H1 (cell line): ENCODE data around the gene BRD4. TPM values are rescaled to one million over a fixed set of nuclear protein-coding genes. Genes with fewer than 3 reads are reported as not detected.

Source experiments
- CTCF ChIA-PET: fragments of 300-600 bp; sonication (Branson Sonifier 250); formaldehyde crosslinking; loops from one replicate; lab custom pipeline; 2021; ENCODE audit not compliant: partially characterized antibody; lab: Charles Lee
- POLR2A ChIA-PET: fragments of 300-600 bp; sonication (Branson Sonifier 250); formaldehyde crosslinking; loops from one replicate; lab custom pipeline; 2021; ENCODE audit warnings: inconsistent platforms; ENCODE audit not compliant: partially characterized antibody; lab: Charles Lee
- DNase-seq, 2 experiments: peaks; one replicate each; pipeline versions ENCODE4 v3.0.0 to v3.0.0-alpha.2; 2010 to 2022; ENCODE audit warnings: low spot score in 2 of 2, low read depth in 1 of 2, mixed read lengths in 1 of 2
- FAIRE-seq: peaks from 2 replicates; lab custom pipeline; 2011; peaks lifted over from hg19 to GRCh38; lab: Jason Lieb, UNC
- H2AFZ ChIP-seq: 2 replicates; pipeline ENCODE4 v1.8.1; 2012; ENCODE audit warnings: low read length, inconsistent platforms
- H2AK5ac ChIP-seq: 2 replicates; pipeline ENCODE4 v1.6.1; 2013; ENCODE audit warnings: low read depth, low read length
- H2BK120ac ChIP-seq: replicated peaks from 2 replicates; pipeline ENCODE3; 2013; ENCODE audit warnings: low read depth, low read length, inconsistent platforms
- H2BK12ac ChIP-seq: 2 replicates; pipeline ENCODE4 v1.6.1; 2013; ENCODE audit warnings: low read depth, low read length
- H2BK15ac ChIP-seq: 2 replicates; pipeline ENCODE4 v1.6.1; 2013; ENCODE audit warnings: low read length
- H2BK20ac ChIP-seq: 2 replicates; pipeline ENCODE4 v1.6.1; 2013; ENCODE audit warnings: low read length
- H2BK5ac ChIP-seq: 2 replicates; pipeline ENCODE4 v1.6.1; 2013; ENCODE audit warnings: low read depth, low read length
- H3K14ac ChIP-seq: 2 replicates; pipeline ENCODE4 v1.6.1; 2013; ENCODE audit warnings: inconsistent platforms; ENCODE audit not compliant: insufficient read length
- H3K18ac ChIP-seq: 2 replicates; pipeline ENCODE4 v1.6.1; 2013; ENCODE audit warnings: low read length; ENCODE audit errors: extremely low read depth
- H3K23ac ChIP-seq: 2 replicates; pipeline ENCODE4 v1.6.1; 2013; ENCODE audit warnings: inconsistent platforms; ENCODE audit not compliant: insufficient read length
- H3K23me2 ChIP-seq: 2 replicates; pipeline ENCODE4 v1.6.1; 2013; ENCODE audit warnings: low read depth, low read length
- H3K27ac ChIP-seq: 2 replicates; pipeline ENCODE4 v1.6.1; 2011; ENCODE audit warnings: low read depth, low read length, inconsistent platforms
- H3K27me3 ChIP-seq, 4 experiments: replicated peaks in 1 of 4; 1 replicate in 1 of 4; 2 replicates in 3 of 4; pipeline versions ENCODE4 v1.6.1 to v1.8.1; 2011 to 2013; ENCODE audit warnings: low read length in 3 of 4, mild to moderate bottlenecking in 3 of 4, inconsistent platforms in 2 of 4, mixed read lengths in 2 of 4, moderate library complexity in 1 of 4; ENCODE audit not compliant: control insufficient read depth in 3 of 4, insufficient read depth in 3 of 4; ENCODE audit errors: extremely low read depth in 1 of 4
- H3K36me3 ChIP-seq, 4 experiments: 2 replicates each; pipeline versions ENCODE4 v1.6.1 to v1.8.1; 2011 to 2013; ENCODE audit warnings: mild to moderate bottlenecking in 4 of 4, low read length in 3 of 4, moderate library complexity in 2 of 4, control low read depth in 1 of 4, inconsistent platforms in 1 of 4; ENCODE audit not compliant: insufficient read depth in 4 of 4, control insufficient read depth in 2 of 4
- H3K4ac ChIP-seq: replicated peaks from 2 replicates; pipeline ENCODE3; 2013; ENCODE audit warnings: low read length, low read depth, mixed read lengths, inconsistent platforms; ENCODE audit not compliant: insufficient read length
- H3K4me1 ChIP-seq, 4 experiments: replicated peaks in 1 of 4; 1 replicate in 1 of 4; 2 replicates in 3 of 4; pipeline versions ENCODE4 v1.6.1 to v1.8.1; 2011 to 2013; ENCODE audit warnings: low read length in 3 of 4, inconsistent platforms in 2 of 4, mixed read lengths in 1 of 4; ENCODE audit not compliant: insufficient read depth in 4 of 4, control insufficient read depth in 3 of 4
- H3K4me2 ChIP-seq, 2 experiments: 2 replicates each; pipeline versions ENCODE4 v1.6.1 to v1.8.1; 2011 to 2013; ENCODE audit warnings: low read depth in 2 of 2, low read length in 2 of 2, control low read depth in 1 of 2, inconsistent platforms in 1 of 2, mild to moderate bottlenecking in 1 of 2; ENCODE audit not compliant: insufficient read depth in 1 of 2
- H3K4me3 ChIP-seq, 4 experiments: fragments of 200-600, 300-600 bp in 1 of 4; sonication (generic), shearing (Covaris generic), sonication (Bioruptor Twin) in 1 of 4; 2 replicates each; pipeline versions ENCODE4 v1.5.1 to v1.8.1; 2011 to 2016; ENCODE audit warnings: low read length in 4 of 4, low read depth in 3 of 4, control low read depth in 2 of 4, inconsistent platforms in 2 of 4, mild to moderate bottlenecking in 2 of 4, mixed read lengths in 1 of 4, moderate library complexity in 1 of 4; ENCODE audit not compliant: insufficient read depth in 2 of 4; ENCODE audit errors: extremely low read depth in 1 of 4
- H3K56ac ChIP-seq: replicated peaks from 2 replicates; pipeline ENCODE3; 2013; ENCODE audit warnings: low read depth, mild to moderate bottlenecking, mixed read lengths, low read length, inconsistent platforms; ENCODE audit not compliant: insufficient read length
- H3K79me1 ChIP-seq: 2 replicates; pipeline ENCODE4 v1.6.1; 2013; ENCODE audit warnings: low read depth, low read length, control low read depth
- H3K79me2 ChIP-seq, 2 experiments: 2 replicates each; pipeline versions ENCODE4 v1.6.1 to v1.8.1; 2012 to 2013; ENCODE audit warnings: low read length in 2 of 2, mild to moderate bottlenecking in 2 of 2, inconsistent platforms in 1 of 2; ENCODE audit not compliant: insufficient read depth in 2 of 2, control insufficient read depth in 1 of 2
- H3K9ac ChIP-seq, 4 experiments: replicated peaks in 1 of 4; 1 replicate in 1 of 4; 2 replicates in 3 of 4; pipeline versions ENCODE4 v1.6.1 to v1.8.1; 2011 to 2013; ENCODE audit warnings: low read depth in 3 of 4, low read length in 3 of 4, control low read depth in 2 of 4, mild to moderate bottlenecking in 2 of 4, moderate library complexity in 2 of 4, inconsistent platforms in 1 of 4; ENCODE audit errors: extremely low read depth in 1 of 4
- H3K9me3 ChIP-seq, 2 experiments: 2 replicates each; pipeline versions ENCODE4 v1.6.1 to v1.8.1; 2012 to 2013; ENCODE audit warnings: mild to moderate bottlenecking in 2 of 2, moderate library complexity in 2 of 2, control low read depth in 1 of 2, inconsistent platforms in 1 of 2, low read depth in 1 of 2, low read length in 1 of 2, mixed read lengths in 1 of 2; ENCODE audit not compliant: insufficient read depth in 2 of 2
- H4K20me1 ChIP-seq, 2 experiments: replicated peaks in 1 of 2; 2 replicates each; pipeline versions ENCODE3 to v1.8.1; 2011 to 2013; ENCODE audit warnings: inconsistent platforms in 2 of 2, low read length in 2 of 2, mild to moderate bottlenecking in 1 of 2; ENCODE audit not compliant: insufficient read depth in 2 of 2, control insufficient read depth in 1 of 2
- H4K5ac ChIP-seq: 2 replicates; pipeline ENCODE4 v1.6.1; 2013; ENCODE audit warnings: low read length, low read depth, mixed read lengths, inconsistent platforms; ENCODE audit not compliant: insufficient read length
- H4K8ac ChIP-seq: 2 replicates; pipeline ENCODE4 v1.8.0; 2013; ENCODE audit warnings: mild to moderate bottlenecking, moderate library complexity, low read length, inconsistent platforms; ENCODE audit not compliant: insufficient read depth; ENCODE audit errors: extremely low read depth
- H4K91ac ChIP-seq: replicated peaks from 2 replicates; pipeline ENCODE3; 2013; ENCODE audit warnings: low read length, mixed read lengths, inconsistent platforms; ENCODE audit not compliant: insufficient read length
- BACH1 ChIP-seq: IDR thresholded peaks from 2 replicates; pipeline ENCODE4 v1.6.1; 2012; ENCODE audit warnings: low read length, improper control_type of control experiment
- BRCA1 ChIP-seq: IDR thresholded peaks from 2 replicates; pipeline ENCODE4 v1.6.1; 2012; ENCODE audit warnings: low read depth, low read length, improper control_type of control experiment
- CHD1 ChIP-seq: IDR thresholded peaks from 2 replicates; pipeline ENCODE4 v1.6.1; 2012; ENCODE audit warnings: low read depth, low read length, improper control_type of control experiment
- FOSL1 ChIP-seq: IDR thresholded peaks from 2 replicates; pipeline ENCODE4 v1.6.1; 2011; ENCODE audit warnings: mild to moderate bottlenecking, low read depth, low read length, moderate library complexity; ENCODE audit not compliant: insufficient read depth
- NANOG ChIP-seq: IDR thresholded peaks from 2 replicates; pipeline ENCODE4 v1.6.1; 2011; ENCODE audit warnings: low read length, low read depth, mild to moderate bottlenecking, inconsistent platforms; ENCODE audit not compliant: insufficient read depth, poor library complexity, severe bottlenecking
- PHF8 ChIP-seq: fragments of 200-600 bp; sonication (generic); conservative IDR thresholded peaks from 2 replicates; pipeline ENCODE4 v1.7.1; 2012; ENCODE audit warnings: low read depth, mild to moderate bottlenecking, inconsistent platforms, low read length, moderate library complexity
- RAD21 ChIP-seq, 2 experiments: IDR thresholded peaks in 1 of 2; conservative IDR thresholded peaks in 1 of 2; 2 replicates each; pipeline ENCODE4 v1.6.1; 2011; ENCODE audit warnings: low read depth in 2 of 2, low read length in 2 of 2, improper control_type of control experiment in 1 of 2, inconsistent platforms in 1 of 2, mild to moderate bottlenecking in 1 of 2, moderate library complexity in 1 of 2
- RXRA ChIP-seq: IDR thresholded peaks from 2 replicates; pipeline ENCODE4 v1.6.1; 2011; ENCODE audit warnings: low read depth, mild to moderate bottlenecking, low read length, moderate library complexity; ENCODE audit not compliant: insufficient read depth
- SP4 ChIP-seq: IDR thresholded peaks from 2 replicates; pipeline ENCODE4 v1.6.1; 2012; ENCODE audit warnings: low read length, inconsistent platforms
- WGBS, 2 experiments: shearing (Covaris generic) in 1 of 2; methylation state at CpG; one replicate each; pipeline versions ENCODE4 v1.1.6 to v1.1.7; 2013 to 2015; ENCODE audit warnings: low lambda C conversion rate in 2 of 2, mixed read lengths in 2 of 2, inconsistent platforms in 1 of 2, low coverage in 1 of 2, missing lambda C conversion rate in 1 of 2; ENCODE audit not compliant: insufficient replicate concordance in 2 of 2, insufficient coverage in 1 of 2, insufficient read length in 1 of 2; ENCODE audit errors: extremely low coverage in 1 of 2, missing lambda C conversion rate in 1 of 2; 5-methylcytosine and 5-hydroxymethylcytosine counted together
- polyA plus RNA-seq, 7 experiments: library from polyadenylated mRNA; depleted of rRNA in 3 of 7; stranded (reverse) in 5 of 7; unstranded in 2 of 7; fragments of >200 nt in 5 of 7; fragments of 200-250 nt in 2 of 7; gene quantifications; 1 replicate in 5 of 7; 2 replicates in 1 of 7; 4 replicates in 1 of 7; pipeline versions ENCODE4 v1.2.1 to v1.2.3, GENCODE V29; 2011 to 2013; ENCODE audit warnings: missing spikeins in 2 of 7, mixed read lengths in 2 of 7
- total RNA-seq: library from RNA; stranded (reverse); fragmentation: NEBNext Ultra II Directional; extraction: Animal tissue kit (Norgen Biotek cat#: 25700); gene quantifications from 2 replicates; pipeline ENCODE4 v1.2.1, GENCODE V29; 2021

Gene BRD4
- total and polyA plus RNA-seq, 2 of the 8 experiments (the other 6 are each of a cell fraction or from before 2014, with no cell fraction given) = 14.1 to 146 TPM

DNA sequence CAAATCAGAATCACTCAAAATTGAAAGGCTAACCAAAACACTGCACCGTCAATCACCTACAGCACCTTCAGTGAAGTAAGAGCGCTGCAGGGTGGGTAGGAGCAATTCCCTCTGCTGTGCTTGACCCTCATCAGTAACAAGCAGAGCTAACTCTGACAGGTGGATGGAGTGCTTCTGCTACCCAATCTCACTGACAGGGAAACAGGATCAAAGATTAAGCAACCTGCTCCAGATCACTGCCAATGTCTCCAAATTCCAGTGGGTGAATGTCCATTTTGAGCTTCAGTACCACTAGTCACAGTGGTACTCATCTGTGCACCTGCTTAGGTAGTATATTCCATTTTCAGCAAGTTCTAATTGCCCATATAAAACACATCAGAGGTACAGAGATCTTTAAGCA lies 25.2 kb downstream of the BRD4 start:
- peaks cover 84 to 99% of the 10 kb centered on the region in 2 experiments for H3K79me2 ChIP-seq
- H2AK5ac ChIP-seq = no peak overlapping the region
- peaks cover 46 to 49% of the 10 kb centered on the region in 2 experiments for H4K20me1 ChIP-seq
- no peak overlapping the region for H3K56ac ChIP-seq
- no peak overlapping the region for H2BK12ac ChIP-seq
- no peak for DNase-seq
- H3K18ac ChIP-seq = no peak overlapping the region
- no peak overlapping the region for H3K4me2 ChIP-seq
- TF ChIP-seq CHD1 (no peak), NANOG (no peak), RAD21 (IDR thresholded peaks at IDR 0.05 in 1 of 2, conservative IDR thresholded peaks at IDR 0.05 in 1 of 2; ENCODE audit: low read depth in 2 of 2, low read length in 2 of 2) (no peak), BRCA1 (no peak), SP4 (no peak), PHF8 (no peak), BACH1 (no peak), RXRA (no peak), FOSL1 (no peak)
- TF ChIP-seq, all 59 proteins: peak for 0
- ChIA-PET CTCF (interaction anchor here (1.7 kb wide), 1 partner anchor 10 kb away, joined by 5 read pairs; no protein-coding TSS in a partner anchor), POLR2A (interaction anchor here (0.9 to 1.2 kb wide), 2 partner anchors 9 to 14 kb away, joined by 3 to 4 read pairs; no protein-coding TSS in a partner anchor)
- Histone ChIP-seq H3K23me2 (no peaks in the 10 kb centered on the region), H3K23ac (no peak overlapping the region), H3K14ac (no peak overlapping the region), H4K8ac (no peak overlapping the region), H3K4ac (no peak overlapping the region), H3K27me3 (no peaks in the 10 kb centered on the region), H3K27ac (no peak overlapping the region), H3K79me1 (peaks cover 12% of the 10 kb centered on the region), H3K9me3 (no peaks in the 10 kb centered on the region), H3K9ac (no peak overlapping the region), H2BK5ac (no peak overlapping the region), H4K91ac (no peak overlapping the region), H3K36me3 (no peaks in the 10 kb centered on the region), H2AFZ (no peak overlapping the region), H3K4me3 (no peak overlapping the region), H3K4me1 (no peaks in the 10 kb centered on the region), H2BK120ac (no peak overlapping the region), H2BK15ac (no peak overlapping the region), H4K5ac (no peak overlapping the region), H2BK20ac (no peak overlapping the region)
- no peak for FAIRE-seq
- WGBS, 2 experiments = 95% methylated on average over 2 of the region's 2 CpGs; no CpG with 5 or more reads in 1 of the 2 experiments
